VCaP (cell line): ENCODE data around the gene BTBD9.

ENCODE experiments used
- H3K27ac ChIP-seq: fragments of 450-650 bp; 2 replicates; pipeline ENCODE4 v1.5.1; 2017
- CTCF ChIP-seq: fragments of 450-650 bp; conservative IDR thresholded peaks from 2 replicates; pipeline ENCODE4 v1.5.1; 2017; ENCODE audit warnings: mild to moderate bottlenecking, moderate library complexity

BTBD9 gene

GRCh38 chr6:38593409-38593808, 46.3 kb downstream of the BTBD9 start:
- no peak for TF ChIP-seq CTCF
- H3K27ac ChIP-seq: no peak overlapping the region

GRCh38 chr6:38591439-38591838, 48.3 kb downstream of the BTBD9 start:
- H3K27ac ChIP-seq: no peak overlapping the region

GRCh38 chr6:38589367-38589720, 50.4 kb downstream of the BTBD9 start:
- H3K27ac ChIP-seq: no peak overlapping the region
- no peak for TF ChIP-seq CTCF

More at GRCh38 chr6:38591439-38591838, 48.3 kb downstream of the BTBD9 start:
- TF ChIP-seq CTCF: no peak

DNA sequence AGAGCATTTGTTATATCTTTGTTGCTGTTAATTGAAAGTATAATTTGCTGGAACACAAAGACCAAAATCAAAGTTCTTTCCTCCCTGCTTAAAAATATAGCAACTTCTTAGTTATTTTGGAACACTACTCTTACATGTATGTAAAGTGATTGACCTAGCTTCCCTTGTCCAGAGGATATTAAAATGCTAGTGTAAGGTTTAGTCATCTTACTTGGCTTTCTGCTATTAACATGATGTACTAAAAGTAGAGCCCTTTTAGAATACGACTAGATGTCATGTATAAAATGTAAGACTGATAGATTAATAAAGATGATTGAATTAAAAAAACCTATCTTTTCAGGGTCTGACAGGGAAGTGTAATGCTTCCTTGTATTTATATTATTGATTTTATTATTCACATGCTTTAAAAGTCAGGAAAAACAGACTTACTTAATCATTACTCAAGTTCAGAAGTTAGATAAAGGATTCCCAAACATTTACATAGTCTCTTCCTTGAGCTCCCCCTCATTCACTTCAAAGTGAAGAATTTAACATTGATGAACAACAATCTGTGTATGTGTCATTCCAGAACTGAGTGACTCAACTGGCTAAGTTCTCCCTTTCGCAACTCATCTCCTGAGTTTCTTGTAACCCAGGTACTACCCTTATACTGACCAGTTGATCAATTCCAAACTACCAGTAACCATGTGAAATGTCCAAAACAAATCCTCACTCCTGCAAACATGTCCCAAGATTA, 50.9 kb downstream of the BTBD9 start:
- H3K27ac ChIP-seq: no peak overlapping the region
- no peak for TF ChIP-seq CTCF

- H3K27ac ChIP-seq: no peak overlapping the region
- TF ChIP-seq CTCF: no peak
Observed at GRCh38 chr6:38587766-38588362, 51.9 kb downstream of the BTBD9 start.

- H3K27ac ChIP-seq: no peak overlapping the region
- TF ChIP-seq CTCF: no peak
Observed at GRCh38 chr6:38586992-38587391, 52.7 kb downstream of the BTBD9 start.

- no peak for TF ChIP-seq CTCF
- no peak overlapping the region for H3K27ac ChIP-seq
Observed at GRCh38 chr6:38584731-38585130, 55.0 kb downstream of the BTBD9 start.
